ENCODE data around the gene ZNF10. TPM values are rescaled to one million over a fixed set of nuclear protein-coding genes. Genes with fewer than 3 reads are reported as not detected.

The ZNF10 gene
- total RNA-seq, 1 experiment from 2014 or later, result 19.1 TPM

GRCh38 chr12:133192847-133193246 lies 62.4 kb downstream of the ZNF10 start:
- CTCF ChIA-PET, result no interaction called here
- no peaks in the 10 kb centered on the region for H3K4me1 Mint-ChIP-seq (ENCODE audit: low read depth, unreplicated experiment)
- BruUV-seq (replicated peaks), result no TSS peak
- H3K9me3 Mint-ChIP-seq (ENCODE audit: low read depth, unreplicated experiment), result peaks cover 30% of the 10 kb centered on the region
- no peak for DNase-seq
- no peaks in the 10 kb centered on the region for H3K27me3 Mint-ChIP-seq (ENCODE audit: unreplicated experiment)
- intact Hi-C loops (cut with micrococcal nuclease; ENCODE audit: unreplicated experiment), result no loop called here
- H3K36me3 Mint-ChIP-seq (ENCODE audit: insufficient read depth, unreplicated experiment), result peaks cover 71% of the 10 kb centered on the region
- TF ChIP-seq CTCF (IDR thresholded peaks at IDR 0.05; ENCODE audit: unreplicated experiment), result no peak
- no peak overlapping the region for H3K4me3 Mint-ChIP-seq (ENCODE audit: low read depth, unreplicated experiment)
- no peak overlapping the region for H3K27ac Mint-ChIP-seq (ENCODE audit: unreplicated experiment)

DNA sequence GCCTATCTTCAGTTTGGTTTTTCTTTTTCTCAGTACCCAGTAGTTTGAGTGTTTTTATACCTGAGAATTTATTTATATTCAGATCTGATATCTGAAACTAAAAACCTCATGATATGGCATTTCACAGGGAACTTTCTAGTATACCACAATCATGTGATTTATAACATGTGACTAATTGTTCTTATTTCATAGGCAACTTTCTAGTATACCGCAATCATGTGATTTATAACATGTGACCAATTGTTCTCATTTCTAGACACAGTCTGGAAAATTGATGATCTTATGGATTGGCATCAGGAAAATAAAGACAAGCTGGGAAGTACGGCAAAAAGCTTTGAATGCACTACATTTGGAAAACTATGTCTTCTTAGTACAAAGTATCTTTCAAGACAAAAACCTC lies 71.5 kb downstream of the ZNF10 start:
- H3K9me3 Mint-ChIP-seq (ENCODE audit: low read depth, unreplicated experiment), result peaks cover 24% of the 10 kb centered on the region
- H3K4me3 Mint-ChIP-seq (ENCODE audit: low read depth, unreplicated experiment), result no peak overlapping the region

DNA sequence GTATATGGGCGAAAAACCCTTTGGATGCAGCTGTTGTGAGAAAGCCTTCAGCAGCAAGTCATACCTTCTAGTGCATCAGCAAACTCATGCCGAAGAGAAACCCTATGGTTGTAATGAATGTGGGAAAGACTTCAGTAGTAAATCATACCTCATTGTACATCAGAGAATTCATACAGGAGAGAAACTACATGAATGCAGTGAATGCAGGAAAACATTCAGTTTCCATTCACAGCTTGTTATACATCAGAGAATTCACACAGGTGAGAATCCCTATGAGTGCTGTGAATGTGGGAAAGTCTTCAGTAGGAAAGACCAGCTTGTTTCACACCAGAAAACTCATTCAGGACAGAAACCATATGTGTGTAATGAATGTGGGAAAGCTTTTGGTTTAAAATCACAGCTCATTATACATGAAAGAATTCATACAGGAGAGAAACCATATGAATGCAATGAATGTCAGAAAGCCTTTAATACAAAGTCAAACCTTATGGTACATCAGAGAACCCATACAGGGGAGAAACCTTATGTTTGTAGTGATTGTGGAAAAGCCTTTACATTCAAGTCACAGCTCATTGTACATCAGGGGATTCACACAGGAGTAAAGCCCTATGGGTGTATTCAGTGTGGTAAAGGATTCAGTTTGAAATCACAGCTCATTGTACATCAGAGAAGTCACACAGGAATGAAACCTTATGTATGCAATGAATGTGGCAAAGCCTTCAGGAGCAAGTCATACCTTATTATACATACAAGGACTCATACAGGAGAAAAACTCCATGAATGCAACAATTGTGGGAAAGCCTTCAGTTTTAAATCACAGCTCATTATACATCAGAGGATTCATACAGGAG lies 72.3 kb downstream of the ZNF10 start:
- H3K9me3 Mint-ChIP-seq (ENCODE audit: low read depth, unreplicated experiment), result peaks cover 24% of the 10 kb centered on the region
- peak overlapping the region; percentile 77 for H3K27ac Mint-ChIP-seq (ENCODE audit: unreplicated experiment)
- H3K4me1 Mint-ChIP-seq (ENCODE audit: low read depth, unreplicated experiment), result no peaks in the 10 kb centered on the region
- TF ChIP-seq CTCF (IDR thresholded peaks at IDR 0.05; ENCODE audit: unreplicated experiment), result no peak
- H3K36me3 Mint-ChIP-seq (ENCODE audit: insufficient read depth, unreplicated experiment), result peaks cover 46% of the 10 kb centered on the region
- CTCF ChIA-PET, result no interaction called here
- DNase-seq, result no peak
- H3K27me3 Mint-ChIP-seq (ENCODE audit: unreplicated experiment), result no peaks in the 10 kb centered on the region
- no peak overlapping the region for H3K4me3 Mint-ChIP-seq (ENCODE audit: low read depth, unreplicated experiment)
- BruUV-seq (replicated peaks), result no TSS peak
- intact Hi-C loops (cut with micrococcal nuclease; ENCODE audit: unreplicated experiment), result no loop called here

More for the DNA sequence above, 71.5 kb downstream of the ZNF10 start:
- H3K27me3 Mint-ChIP-seq (ENCODE audit: unreplicated experiment), result no peaks in the 10 kb centered on the region
- peaks cover 46% of the 10 kb centered on the region for H3K36me3 Mint-ChIP-seq (ENCODE audit: insufficient read depth, unreplicated experiment)
- CTCF ChIA-PET, result no interaction called here
- no TSS peak for BruUV-seq (replicated peaks)
- H3K4me1 Mint-ChIP-seq (ENCODE audit: low read depth, unreplicated experiment), result no peaks in the 10 kb centered on the region
- no peak for DNase-seq
- H3K27ac Mint-ChIP-seq (ENCODE audit: unreplicated experiment), result no peak overlapping the region
- intact Hi-C loops (cut with micrococcal nuclease; ENCODE audit: unreplicated experiment), result no loop called here
- TF ChIP-seq CTCF (IDR thresholded peaks at IDR 0.05; ENCODE audit: unreplicated experiment), result no peak

GRCh38 chr12:133203344-133204263 lies 73.2 kb downstream of the ZNF10 start:
- H3K27me3 Mint-ChIP-seq (ENCODE audit: unreplicated experiment), result no peaks in the 10 kb centered on the region
- no peak overlapping the region for H3K4me3 Mint-ChIP-seq (ENCODE audit: low read depth, unreplicated experiment)
- no peak for TF ChIP-seq CTCF (IDR thresholded peaks at IDR 0.05; ENCODE audit: unreplicated experiment)
- intact Hi-C loops (cut with micrococcal nuclease; ENCODE audit: unreplicated experiment), result no loop called here
- peak overlapping the region; percentile 77 for H3K27ac Mint-ChIP-seq (ENCODE audit: unreplicated experiment)
- H3K4me1 Mint-ChIP-seq (ENCODE audit: low read depth, unreplicated experiment), result no peaks in the 10 kb centered on the region
- CTCF ChIA-PET, result no interaction called here
- peaks cover 26% of the 10 kb centered on the region for H3K9me3 Mint-ChIP-seq (ENCODE audit: low read depth, unreplicated experiment)
- no peak for DNase-seq
- BruUV-seq (replicated peaks), result TSS peak; percentile 4
- peaks cover 46% of the 10 kb centered on the region for H3K36me3 Mint-ChIP-seq (ENCODE audit: insufficient read depth, unreplicated experiment)

Data from Calu3 (cell line).